Muscle of leg (tissue), 16 donors: ENCODE results near the gene NDN. TPM values are rescaled to one million over a fixed set of nuclear protein-coding genes. Genes with fewer than 3 reads are reported as not detected.
A peak's percentile ranks its signal among the peaks of the same experiment; 100 is the strongest.
"Not testable (repeated sequence)": the region's sequence is repeated elsewhere in the genome, so short reads cannot be mapped to it uniquely, and the experiment has no call there.

Experiments
- DNase-seq: peaks from one replicate; pipeline ENCODE4 v3.0.0; 2013
- H3K27ac ChIP-seq: one replicate; pipeline ENCODE4 v1.5.1; 2013; ENCODE audit warnings: mild to moderate bottlenecking, low read length, control low read depth
- H3K27me3 ChIP-seq: one replicate; pipeline ENCODE4 v1.6.1; 2013; ENCODE audit warnings: low read length; ENCODE audit not compliant: control insufficient read depth, insufficient read depth
- H3K36me3 ChIP-seq: one replicate; pipeline ENCODE4 v1.6.1; 2013; ENCODE audit warnings: low read length; ENCODE audit not compliant: control insufficient read depth, insufficient read depth
- H3K4me1 ChIP-seq: one replicate; pipeline ENCODE4 v1.6.1; 2013; ENCODE audit warnings: low read length; ENCODE audit not compliant: control insufficient read depth, insufficient read depth
- H3K4me3 ChIP-seq: one replicate; pipeline ENCODE4 v1.5.1; 2013; ENCODE audit warnings: low read length, control low read depth
- H3K9me3 ChIP-seq: replicated peaks from 2 replicates; pipeline ENCODE4 v1.6.1; 2013; ENCODE audit warnings: low read depth, low read length; ENCODE audit not compliant: control insufficient read depth
- WGBS: methylation state at CpG from one replicate; pipeline ENCODE4 v1.1.5; 2013; ENCODE audit warnings: missing lambda C conversion rate; ENCODE audit not compliant: insufficient coverage; 5-methylcytosine and 5-hydroxymethylcytosine counted together
- long read RNA-seq, 11 donors: transcript quantifications; one replicate each; lab custom pipeline, GENCODE V29; 2026
- polyA plus RNA-seq, 8 donors: library from polyadenylated mRNA; unstranded; fragments of 120-200 nt; gene quantifications; one replicate each; pipeline versions ENCODE4 v1.2.1 to v1.2.3, GENCODE V29; 2013; ENCODE audit warnings: inconsistent platforms in 1 of 8, low replicate concordance in 1 of 8; ENCODE audit not compliant: insufficient read length in 8 of 8, insufficient read depth in 1 of 8
- total RNA-seq: library from RNA; stranded (reverse); fragments of 120-200 nt; gene quantifications from one replicate; pipeline ENCODE4 v1.2.4, GENCODE V29; 2013

The NDN gene
- total RNA-seq: 200 TPM
- 100 to 1,000 TPM; 174 to 220 (median 201) TPM for polyA plus RNA-seq
- long read RNA-seq, donor 1, transcript NDN-202 (1 exons, 1,627 nt): major isoform, 101 of 101 reads
- long read RNA-seq, donor 1, partial matches to known transcripts: 0 of 101 reads
- long read RNA-seq, donor 1, other reads (novel, unspliced or antisense): 0 of 101 reads
- long read RNA-seq, donor 2, transcript NDN-202 (1 exons, 1,627 nt): major isoform, 31 of 31 reads
- long read RNA-seq, donor 2, partial matches to known transcripts: 0 of 31 reads
- long read RNA-seq, donor 2, other reads (novel, unspliced or antisense): 0 of 31 reads
- long read RNA-seq, donor 3, transcript NDN-202 (1 exons, 1,627 nt): major isoform, 225 of 225 reads
- long read RNA-seq, donor 3, partial matches to known transcripts: 0 of 225 reads
- long read RNA-seq, donor 3, other reads (novel, unspliced or antisense): 0 of 225 reads
- long read RNA-seq, donor 4, transcript NDN-202 (1 exons, 1,627 nt): major isoform, 136 of 136 reads
- long read RNA-seq, donor 4, partial matches to known transcripts: 0 of 136 reads
- long read RNA-seq, donor 4, other reads (novel, unspliced or antisense): 0 of 136 reads
- long read RNA-seq, donor 5, transcript NDN-202 (1 exons, 1,627 nt): major isoform, 631 of 633 reads
- long read RNA-seq, donor 5, partial matches to known transcripts: 0 of 633 reads
- long read RNA-seq, donor 5, other reads (novel, unspliced or antisense): 0 of 633 reads
- long read RNA-seq, donor 6, transcript NDN-202 (1 exons, 1,627 nt): major isoform, 613 of 613 reads
- long read RNA-seq, donor 6, partial matches to known transcripts: 0 of 613 reads
- long read RNA-seq, donor 6, other reads (novel, unspliced or antisense): 0 of 613 reads
- long read RNA-seq, donor 7, transcript NDN-202 (1 exons, 1,627 nt): major isoform, 472 of 473 reads
- long read RNA-seq, donor 7, partial matches to known transcripts: 0 of 473 reads
- long read RNA-seq, donor 7, other reads (novel, unspliced or antisense): 0 of 473 reads
- long read RNA-seq, donor 8, transcript NDN-202 (1 exons, 1,627 nt): major isoform, 285 of 286 reads
- long read RNA-seq, donor 8, partial matches to known transcripts: 0 of 286 reads
- long read RNA-seq, donor 8, other reads (novel, unspliced or antisense): 0 of 286 reads
- long read RNA-seq, donor 9, transcript NDN-202 (1 exons, 1,627 nt): major isoform, 330 of 330 reads
- long read RNA-seq, donor 9, partial matches to known transcripts: 0 of 330 reads
- long read RNA-seq, donor 9, other reads (novel, unspliced or antisense): 0 of 330 reads
- long read RNA-seq, donor 10, transcript NDN-202 (1 exons, 1,627 nt): major isoform, 452 of 453 reads
- long read RNA-seq, donor 10, partial matches to known transcripts: 0 of 453 reads
- long read RNA-seq, donor 10, other reads (novel, unspliced or antisense): 0 of 453 reads
- long read RNA-seq, donor 11, transcript NDN-202 (1 exons, 1,627 nt): major isoform, 361 of 361 reads
- long read RNA-seq, donor 11, partial matches to known transcripts: 0 of 361 reads
- long read RNA-seq, donor 11, other reads (novel, unspliced or antisense): 0 of 361 reads

DNA sequence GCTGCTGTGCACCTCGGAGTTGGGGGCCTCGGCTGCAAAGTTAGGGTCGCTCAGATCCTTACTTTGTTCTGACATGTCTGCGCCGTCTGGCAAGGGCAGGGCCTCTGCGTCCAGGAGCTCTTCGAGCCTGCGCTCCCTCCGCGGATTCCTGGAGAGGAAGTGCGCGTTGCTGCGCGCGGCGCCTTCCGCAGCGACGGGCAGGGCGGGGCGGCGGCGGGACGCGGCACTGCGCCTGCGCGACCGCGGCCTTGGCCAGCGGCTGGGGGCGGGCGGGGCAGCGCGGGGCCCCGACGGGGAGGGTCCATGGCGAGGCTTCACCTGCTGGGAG lies at the start of gene NDN:
Gene NDN (minus strand): TSS at position 163 of the 328 bp plus-strand sequence. CDS start 88 bp downstream, at position 75.
- Histone ChIP-seq H3K27me3 (no peaks in the 10 kb centered on the region), H3K27ac (peak within 1 kb of the TSS; percentile 62), H3K9me3 (peaks cover 5% of the 10 kb centered on the region), H3K4me3 (peak within 1 kb of the TSS; percentile 59), H3K36me3 (no peaks in the 10 kb centered on the region), H3K4me1 (peaks cover 26% of the 10 kb centered on the region)
- peak; percentile 85 for DNase-seq
- 24% methylated on average over 38 of the region's 38 CpGs for WGBS

DNA sequence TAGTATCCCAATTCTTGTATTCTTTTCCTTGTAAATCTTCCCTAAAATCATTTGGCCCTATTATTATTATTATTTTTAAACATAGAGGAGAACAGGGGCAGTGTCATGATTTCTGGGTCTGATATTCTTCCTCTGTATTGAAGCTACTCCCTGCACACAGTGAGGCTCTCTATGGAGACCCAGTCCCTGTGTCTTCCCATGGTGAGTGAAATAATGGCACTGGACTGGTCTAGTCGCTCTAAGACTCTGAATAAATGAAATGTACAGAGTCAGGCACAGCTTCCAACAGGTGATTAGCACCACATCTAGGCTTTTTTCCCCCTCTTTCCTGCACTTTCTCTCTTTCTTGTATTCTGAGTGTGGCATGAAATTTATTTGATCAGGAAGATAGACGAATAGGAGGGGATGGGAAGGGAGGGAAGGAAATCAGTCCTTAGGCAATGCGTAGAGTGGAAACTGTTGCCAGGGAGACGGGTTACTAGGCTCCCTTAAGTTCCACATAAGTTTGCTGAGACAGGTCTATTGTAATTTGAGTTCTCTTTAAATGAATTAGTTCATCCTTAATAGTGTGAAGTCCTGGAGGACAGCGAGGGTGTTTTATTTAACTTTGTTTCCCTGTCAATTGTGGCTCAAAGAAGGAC lies 49.0 kb upstream of the NDN start:
- no peaks in the 10 kb centered on the region for H3K4me1 ChIP-seq
- H3K9me3 ChIP-seq: no peaks in the 10 kb centered on the region
- no peak overlapping the region for H3K27ac ChIP-seq
- no peaks in the 10 kb centered on the region for H3K36me3 ChIP-seq
- DNase-seq: no peak
- 60% methylated on average over 3 of the region's 5 CpGs for WGBS
- no peaks in the 10 kb centered on the region for H3K27me3 ChIP-seq
- H3K4me3 ChIP-seq: no peak overlapping the region

DNA sequence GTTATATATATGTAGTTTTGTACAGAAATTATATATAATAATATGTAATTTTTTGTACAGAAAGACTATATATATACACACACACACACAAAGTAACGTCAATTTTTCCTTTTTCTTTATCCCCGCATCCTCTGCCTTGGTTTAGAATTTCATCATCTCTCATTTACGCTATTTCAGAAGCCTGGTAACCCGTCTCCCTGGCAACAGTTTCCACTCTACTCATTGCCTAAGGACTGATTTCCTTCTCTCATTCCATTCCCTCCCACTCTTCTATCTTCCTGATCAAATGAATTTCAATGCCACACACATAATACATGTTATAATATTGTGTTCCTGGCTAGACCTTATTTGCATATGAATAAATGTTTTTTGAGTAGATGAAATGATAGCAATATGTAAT lies 47.8 kb upstream of the NDN start:
- DNase-seq: peak; percentile 27
- H3K4me1 ChIP-seq: no peaks in the 10 kb centered on the region
- no peaks in the 10 kb centered on the region for H3K36me3 ChIP-seq
- H3K27me3 ChIP-seq: no peaks in the 10 kb centered on the region
- WGBS: 64% methylated on average over 4 of the region's 4 CpGs
- H3K27ac ChIP-seq: no peak overlapping the region
- no peaks in the 10 kb centered on the region for H3K9me3 ChIP-seq
- no peak overlapping the region for H3K4me3 ChIP-seq

DNA sequence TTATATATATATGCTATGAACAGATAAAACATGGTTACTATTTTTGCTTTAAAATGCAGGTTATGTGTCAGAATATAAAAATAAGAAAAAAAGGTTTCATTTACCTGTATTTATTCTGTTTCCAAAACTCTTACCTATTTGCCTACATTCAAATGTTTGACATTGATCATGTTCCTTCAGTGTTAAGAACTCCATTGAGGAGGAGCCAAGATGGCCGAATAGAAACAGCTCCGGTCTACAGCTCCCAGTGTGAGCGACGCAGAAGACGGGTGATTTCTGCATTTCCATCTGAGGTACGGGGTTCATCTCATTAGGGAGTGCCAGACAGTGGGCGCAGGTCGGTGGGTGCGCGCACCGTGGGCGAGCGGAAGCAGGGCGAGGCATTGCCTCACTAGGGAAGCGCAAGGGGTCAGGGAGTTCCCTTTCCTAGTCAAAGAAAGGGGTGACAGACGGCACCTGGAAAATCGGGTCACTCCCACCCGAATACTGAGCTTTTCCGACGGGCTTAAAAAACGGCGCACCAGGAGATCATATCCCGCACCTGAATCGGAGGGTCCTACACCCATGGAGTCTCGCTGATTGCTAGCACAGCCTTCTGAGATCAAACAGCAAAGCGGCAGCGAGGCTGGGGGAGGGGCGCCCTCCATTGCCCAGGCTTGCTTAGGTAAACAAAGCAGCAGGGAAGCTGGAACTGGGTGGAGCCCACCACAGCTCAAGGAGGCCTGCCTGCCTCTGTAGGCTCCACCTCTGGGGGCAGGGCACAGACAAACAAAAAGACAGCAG lies 27.0 kb upstream of the NDN start:
- WGBS: 88% methylated on average over 25 of the region's 28 CpGs
- H3K4me3 ChIP-seq: not testable (repeated sequence)

DNA sequence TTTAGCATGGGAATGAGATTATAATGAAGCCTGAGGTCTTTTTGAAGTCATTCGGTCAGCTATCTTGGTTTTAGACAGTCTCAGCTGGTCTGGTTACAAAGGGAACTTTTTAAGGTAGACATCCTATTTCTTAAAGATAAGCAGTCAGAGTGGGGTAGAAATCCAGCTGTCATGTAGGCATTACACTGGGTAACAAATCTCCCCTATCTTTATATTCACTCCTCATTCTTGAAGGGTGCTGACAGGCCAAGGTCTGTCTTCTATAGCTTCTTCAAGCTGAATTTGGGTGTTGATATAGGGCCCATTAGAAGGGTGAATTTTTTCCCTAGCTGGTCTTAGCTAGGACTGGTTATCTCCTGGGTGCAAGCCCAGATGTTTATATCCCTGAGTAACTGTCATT lies 21.2 kb upstream of the NDN start:
- H3K36me3 ChIP-seq: no peaks in the 10 kb centered on the region

More for the DNA sequence above, 27.0 kb upstream of the NDN start:
- not testable (repeated sequence) for H3K4me1 ChIP-seq, DNase-seq, H3K36me3 ChIP-seq, H3K9me3 ChIP-seq, H3K27me3 ChIP-seq, H3K27ac ChIP-seq

DNA sequence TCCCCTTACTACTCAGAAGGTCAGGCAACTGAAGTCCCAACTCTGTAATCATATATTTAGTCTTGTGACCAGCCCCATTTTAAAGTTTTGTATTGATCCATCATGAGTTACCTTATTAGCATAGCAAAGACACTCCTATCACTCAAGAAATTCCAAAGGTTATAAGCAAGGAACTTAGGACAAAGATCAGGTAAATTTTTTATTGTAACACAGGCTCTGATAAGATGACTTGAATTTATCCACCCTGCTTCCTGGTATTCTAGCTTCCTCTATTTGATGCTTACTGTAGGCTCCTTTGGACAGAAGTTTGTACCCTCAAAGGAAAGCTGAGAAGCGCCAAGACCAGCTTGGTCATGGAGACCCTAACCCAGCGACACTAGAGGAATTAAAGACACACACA lies 8.2 kb upstream of the NDN start:
- DNase-seq: no peak
- Histone ChIP-seq H3K9me3 (no peaks in the 10 kb centered on the region), H3K27me3 (no peaks in the 10 kb centered on the region), H3K4me3 (no peak overlapping the region), H3K36me3 (no peaks in the 10 kb centered on the region), H3K27ac (no peak overlapping the region), H3K4me1 (peaks cover 11% of the 10 kb centered on the region)
- WGBS: no CpG with 5 or more reads among the region's 2 CpGs

More for the DNA sequence above, 21.2 kb upstream of the NDN start:
- Histone ChIP-seq H3K4me1 (no peaks in the 10 kb centered on the region), H3K27ac (no peak overlapping the region), H3K9me3 (peaks cover 4% of the 10 kb centered on the region), H3K27me3 (no peaks in the 10 kb centered on the region), H3K4me3 (no peak overlapping the region)
- no peak for DNase-seq
- WGBS: no CpG with 5 or more reads among the region's 1 CpG

GRCh38 chr15:23694592-23694991 lies 7.5 kb upstream of the NDN start:
- H3K36me3 ChIP-seq: no peaks in the 10 kb centered on the region
- no peaks in the 10 kb centered on the region for H3K9me3 ChIP-seq
- no peak overlapping the region for H3K27ac ChIP-seq
- no peak for DNase-seq
- no peak overlapping the region for H3K4me3 ChIP-seq
- H3K27me3 ChIP-seq: no peaks in the 10 kb centered on the region
- peaks cover 17% of the 10 kb centered on the region for H3K4me1 ChIP-seq
- WGBS: no CpG with 5 or more reads among the region's 1 CpG

DNA sequence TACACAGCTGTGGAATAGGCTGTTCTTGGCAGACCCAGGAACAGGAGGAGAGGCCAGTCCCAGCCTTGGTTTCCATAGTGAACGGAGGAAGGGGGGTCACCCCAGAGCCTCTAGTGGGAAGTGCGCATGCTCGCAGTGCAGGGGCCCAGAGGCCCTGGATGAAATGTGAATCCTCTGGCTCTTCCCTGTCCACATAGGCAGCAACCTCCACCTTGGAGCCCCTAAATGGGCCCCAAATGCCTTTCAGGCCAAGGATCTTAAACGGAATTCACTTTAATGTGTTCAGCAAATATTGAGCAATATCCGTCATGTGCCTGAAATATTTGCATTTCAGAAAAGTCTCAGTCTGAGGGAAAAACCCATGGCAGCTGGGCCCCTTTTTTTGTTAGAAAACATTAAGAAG lies 3.3 kb upstream of the NDN start:
- Histone ChIP-seq H3K9me3 (peaks cover 2% of the 10 kb centered on the region), H3K27ac (peak overlapping the region; percentile 86), H3K4me3 (no peak overlapping the region), H3K27me3 (no peaks in the 10 kb centered on the region), H3K4me1 (peaks cover 26% of the 10 kb centered on the region), H3K36me3 (no peaks in the 10 kb centered on the region)
- 37% methylated on average over 3 of the region's 5 CpGs for WGBS
- peak; percentile 98 for DNase-seq
